Transverse colon (tissue), 4 donors: Measurements from ENCODE around the gene NAA40. TPM values are rescaled to one million over a fixed set of nuclear protein-coding genes. Genes with fewer than 3 reads are reported as not detected.

Source experiments
- DNase-seq: peaks from one replicate; pipeline ENCODE4 v3.0.0-alpha.2; 2019
- H3K27ac ChIP-seq, 4 donors: fragments of 200-600 bp; sonication (generic); 2 replicates each; pipeline ENCODE4 v1.5.1; 2016 to 2018; ENCODE audit warnings: inconsistent platforms in 4 of 4
- H3K27me3 ChIP-seq: fragments of 200-600 bp; sonication (generic); 2 replicates; pipeline ENCODE4 v1.5.1; 2017; ENCODE audit warnings: inconsistent platforms
- H3K36me3 ChIP-seq, 4 donors: fragments of 200-600 bp; sonication (generic); 2 replicates each; pipeline ENCODE4 v1.5.1; 2017 to 2019; ENCODE audit warnings: inconsistent platforms in 4 of 4
- H3K4me1 ChIP-seq, 4 donors: fragments of 200-600 bp; sonication (generic); 2 replicates each; pipeline ENCODE4 v1.5.1; 2017 to 2020; ENCODE audit warnings: inconsistent platforms in 4 of 4
- H3K4me3 ChIP-seq, 4 donors: fragments of 200-600 bp; sonication (generic); 1 replicate in 1 of 4; 2 replicates in 3 of 4; pipeline versions ENCODE4 v1.5.1 to v1.6.1; 2017 to 2019; ENCODE audit warnings: inconsistent platforms in 4 of 4
- H3K9me3 ChIP-seq, 2 donors: fragments of 200-600 bp; sonication (generic); 2 replicates each; pipeline ENCODE4 v1.5.1; 2017 to 2019; ENCODE audit warnings: inconsistent platforms in 2 of 2
- EP300 ChIP-seq: sonication (generic); formaldehyde crosslinking; IDR thresholded peaks from one replicate; pipeline ENCODE4 v1.6.1; 2017; ENCODE audit warnings: antibody characterized with exemption, low read depth
- POLR2A ChIP-seq: fragments of 450-650 bp; IDR thresholded peaks from one replicate; pipeline ENCODE4 v1.6.1; 2016; ENCODE audit warnings: antibody characterized with exemption, mild to moderate bottlenecking, moderate library complexity
- POLR2AphosphoS5 ChIP-seq, 3 donors: sonication (generic); formaldehyde crosslinking; IDR thresholded peaks; one replicate each; pipeline ENCODE4 v1.6.1; 2016; ENCODE audit warnings: antibody characterized with exemption in 3 of 3
- WGBS, 2 donors: methylation state at CpG; one replicate each; pipeline ENCODE4 v1.1.5; 2018; ENCODE audit warnings: low coverage in 1 of 2; 5-methylcytosine and 5-hydroxymethylcytosine counted together
- in situ Hi-C, 4 donors: fragments of 200-750 bp; cut with MboI; loops; one replicate each; pipeline versions ENCODE4 v1.15.0 to v1.15.1; 2017; ENCODE audit warnings: low sequenced_read_pairs in 3 of 4, low pct_ligation_motif_present in 1 of 4, low pct_unique_long_range_greater_than_20kb in 1 of 4
- intact Hi-C: fragments of 100-400 bp; cut with DNase I; formaldehyde crosslinking; loops from one replicate; pipeline ENCODE4 v1.15.1; 2023; ENCODE audit warnings: low total_unique reads
- total RNA-seq, 4 donors: library from RNA; depleted of rRNA; stranded (reverse); fragments of >200 nt; gene quantifications; one replicate each; pipeline ENCODE4 v1.1.0, GENCODE V29; 2016
- TF ChIP-seq, protein P1 (sequence below), 5 experiments: fragments of 200-600 bp in 3 of 5; fragments of 450-650 bp in 2 of 5; sonication (generic) in 3 of 5; IDR thresholded peaks; 1 replicate in 2 of 5; 2 replicates in 3 of 5; pipeline ENCODE4 v1.5.1; 2016 to 2017; ENCODE audit warnings: antibody characterized with exemption in 5 of 5, inconsistent platforms in 3 of 5, mild to moderate bottlenecking in 2 of 5, moderate library complexity in 1 of 5

Gene NAA40
- total RNA-seq, 4 donors from 2014 or later = 25.8 to 36.6 (median 34.3) TPM

DNA sequence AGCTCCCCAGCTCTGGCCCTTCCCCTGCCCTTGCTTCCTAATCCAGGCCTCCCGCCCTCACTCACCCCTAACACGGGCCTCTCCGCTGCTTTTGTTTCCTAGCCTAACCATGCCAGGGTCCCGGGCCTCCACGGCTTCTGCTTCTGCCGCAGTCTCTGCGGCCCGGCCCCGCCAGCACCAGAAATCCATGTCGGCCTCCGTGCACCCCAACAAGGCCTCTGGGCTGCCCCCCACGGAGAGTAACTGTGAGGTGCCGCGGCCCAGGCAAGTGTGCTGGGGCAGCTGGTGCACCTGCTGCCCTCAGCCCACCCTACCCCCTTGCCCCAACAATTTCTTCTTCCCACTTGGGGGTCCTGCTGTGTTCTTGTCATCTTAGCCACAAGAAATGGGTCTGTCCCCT, 34.9 kb upstream of the NAA40 start:
- no peak overlapping the region for H3K4me3 ChIP-seq
- no peaks in the 10 kb centered on the region for H3K9me3 ChIP-seq
- DNase-seq = no peak
- 93% methylated on average over 14 of the region's 14 CpGs; no CpG with 5 or more reads in 1 of the 2 donors for WGBS, 2 donors
- H3K27me3 ChIP-seq = no peaks in the 10 kb centered on the region
- peaks cover 0 to 62% (median 32%) of the 10 kb centered on the region in 4 donors for H3K36me3 ChIP-seq
- intact Hi-C loops = no loop called here
- in situ Hi-C loops = loop anchor here in 1 of 4 donors (10.0 kb wide), 1 partner anchor 69 kb away; the partner anchor contains the start of gene MARK2
- TF ChIP-seq EP300 (no peak), POLR2A (no peak)
- TF ChIP-seq, protein P1, sequence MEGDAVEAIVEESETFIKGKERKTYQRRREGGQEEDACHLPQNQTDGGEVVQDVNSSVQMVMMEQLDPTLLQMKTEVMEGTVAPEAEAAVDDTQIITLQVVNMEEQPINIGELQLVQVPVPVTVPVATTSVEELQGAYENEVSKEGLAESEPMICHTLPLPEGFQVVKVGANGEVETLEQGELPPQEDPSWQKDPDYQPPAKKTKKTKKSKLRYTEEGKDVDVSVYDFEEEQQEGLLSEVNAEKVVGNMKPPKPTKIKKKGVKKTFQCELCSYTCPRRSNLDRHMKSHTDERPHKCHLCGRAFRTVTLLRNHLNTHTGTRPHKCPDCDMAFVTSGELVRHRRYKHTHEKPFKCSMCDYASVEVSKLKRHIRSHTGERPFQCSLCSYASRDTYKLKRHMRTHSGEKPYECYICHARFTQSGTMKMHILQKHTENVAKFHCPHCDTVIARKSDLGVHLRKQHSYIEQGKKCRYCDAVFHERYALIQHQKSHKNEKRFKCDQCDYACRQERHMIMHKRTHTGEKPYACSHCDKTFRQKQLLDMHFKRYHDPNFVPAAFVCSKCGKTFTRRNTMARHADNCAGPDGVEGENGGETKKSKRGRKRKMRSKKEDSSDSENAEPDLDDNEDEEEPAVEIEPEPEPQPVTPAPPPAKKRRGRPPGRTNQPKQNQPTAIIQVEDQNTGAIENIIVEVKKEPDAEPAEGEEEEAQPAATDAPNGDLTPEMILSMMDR (IDR thresholded peaks at IDR 0.05) = no peak
- no peak overlapping the region for H3K27ac ChIP-seq
- H3K4me1 ChIP-seq = peaks cover 0 to 8% (median 4%) of the 10 kb centered on the region in 4 donors

DNA sequence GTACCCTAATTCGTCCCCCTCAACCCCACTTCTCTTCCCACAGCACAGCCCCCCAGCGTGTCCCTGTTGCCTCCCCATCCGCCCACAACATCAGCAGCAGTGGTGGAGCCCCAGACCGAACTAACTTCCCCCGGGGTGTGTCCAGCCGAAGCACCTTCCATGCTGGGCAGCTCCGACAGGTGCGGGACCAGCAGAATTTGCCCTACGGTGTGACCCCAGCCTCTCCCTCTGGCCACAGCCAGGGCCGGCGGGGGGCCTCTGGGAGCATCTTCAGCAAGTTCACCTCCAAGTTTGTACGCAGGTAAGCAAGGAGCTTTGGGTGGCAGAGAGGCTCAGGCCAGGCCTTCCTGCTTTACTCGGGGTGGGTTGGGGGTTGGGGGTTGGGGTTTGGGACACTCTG, 34.1 kb upstream of the NAA40 start:
- intact Hi-C loops = no loop called here
- no peak overlapping the region for H3K27ac ChIP-seq
- no peaks in the 10 kb centered on the region for H3K27me3 ChIP-seq
- no peak for DNase-seq
- in situ Hi-C loops = loop anchor here in 1 of 4 donors (10.0 kb wide), 1 partner anchor 70 kb away; the partner anchor contains the start of gene MARK2
- WGBS, 2 donors = 94% methylated on average over 13 of the region's 13 CpGs; no CpG with 5 or more reads in 1 of the 2 donors
- H3K9me3 ChIP-seq = no peaks in the 10 kb centered on the region
- H3K4me1 ChIP-seq = peaks cover 0 to 9% (median 4%) of the 10 kb centered on the region in 4 donors
- H3K4me3 ChIP-seq = no peak overlapping the region
- TF ChIP-seq POLR2AphosphoS5 (IDR thresholded peaks at IDR 0.05) (no peak), EP300 (no peak), POLR2A (no peak)
- TF ChIP-seq, protein P1 (IDR thresholded peaks at IDR 0.05) = no peak
- peaks cover 0 to 53% (median 28%) of the 10 kb centered on the region in 4 donors for H3K36me3 ChIP-seq

DNA sequence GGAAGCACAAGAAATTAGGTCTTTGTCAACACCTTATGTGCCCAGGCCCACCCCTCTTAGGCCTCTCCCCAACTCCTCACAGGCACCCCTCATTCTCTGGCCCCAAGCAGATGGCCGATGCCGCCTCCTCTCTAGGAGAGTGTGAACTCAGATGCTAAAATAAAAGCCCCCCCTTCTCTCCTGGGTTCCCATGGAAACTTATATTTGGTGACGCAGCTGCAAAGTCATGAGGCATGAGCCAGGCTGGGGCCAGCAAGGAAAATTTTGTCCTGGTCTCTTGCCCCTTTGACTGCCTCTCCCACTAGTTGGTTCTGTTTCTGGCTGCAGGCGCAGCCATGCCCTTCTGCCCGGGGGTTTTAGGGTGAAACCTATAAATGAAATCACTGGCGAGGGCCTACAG, 33.6 kb upstream of the NAA40 start:
- WGBS, 2 donors = 85 to 100% methylated on average over 1 to 6 of the region's 6 CpGs
- no peak for DNase-seq
- TF ChIP-seq, protein P1 (IDR thresholded peaks at IDR 0.05) = no peak
- TF ChIP-seq EP300 (no peak), POLR2AphosphoS5 (IDR thresholded peaks at IDR 0.05) (no peak), POLR2A (no peak)
- H3K4me1 ChIP-seq = peaks cover 0 to 9% (median 4%) of the 10 kb centered on the region in 4 donors
- no peak overlapping the region for H3K4me3 ChIP-seq
- H3K9me3 ChIP-seq = no peaks in the 10 kb centered on the region
- in situ Hi-C loops = loop anchor here in 1 of 4 donors (10.0 kb wide), 1 partner anchor 70 kb away; the partner anchor contains the start of gene MARK2
- no peaks in the 10 kb centered on the region for H3K27me3 ChIP-seq
- intact Hi-C loops = no loop called here
- no peak overlapping the region for H3K27ac ChIP-seq
- H3K36me3 ChIP-seq = peaks cover 0 to 49% (median 26%) of the 10 kb centered on the region in 4 donors

GRCh38 chr11:63906087-63906486, 32.7 kb upstream of the NAA40 start:
- intact Hi-C loops = no loop called here
- 83 to 100% methylated on average over 2 to 4 of the region's 4 CpGs for WGBS, 2 donors
- H3K9me3 ChIP-seq = no peaks in the 10 kb centered on the region
- no peaks in the 10 kb centered on the region for H3K27me3 ChIP-seq
- TF ChIP-seq, protein P1 (IDR thresholded peaks at IDR 0.05) = no peak
- TF ChIP-seq EP300 (no peak), POLR2A (no peak), POLR2AphosphoS5 (IDR thresholded peaks at IDR 0.05) (no peak)
- in situ Hi-C loops = loop anchor here in 1 of 4 donors (10.0 kb wide), 1 partner anchor 71 kb away; the partner anchor contains the start of gene MARK2
- DNase-seq = no peak
- H3K27ac ChIP-seq = no peak overlapping the region
- peaks cover 0 to 40% (median 21%) of the 10 kb centered on the region in 4 donors for H3K36me3 ChIP-seq
- peaks cover 0 to 9% (median 4%) of the 10 kb centered on the region in 4 donors for H3K4me1 ChIP-seq
- H3K4me3 ChIP-seq = no peak overlapping the region
